H9 (cell line): ENCODE data around the gene AIG1. TPM values are rescaled to one million over a fixed set of nuclear protein-coding genes. Genes with fewer than 3 reads are reported as not detected.
"Not testable (repeated sequence)": the region's sequence is repeated elsewhere in the genome, so short reads cannot be mapped to it uniquely, and the experiment has no call there.

Source experiments
- DNase-seq: peaks from one replicate; pipeline ENCODE4 v3.0.0-alpha.2; 2017
- H2AFZ ChIP-seq: one replicate; pipeline ENCODE4 v1.6.1; 2013; ENCODE audit warnings: mild to moderate bottlenecking, low read length, control low read depth, moderate library complexity
- H2AK5ac ChIP-seq: 2 replicates; pipeline ENCODE4 v1.6.1; 2013; ENCODE audit warnings: low read length, control low read depth, mixed read lengths; ENCODE audit not compliant: insufficient read length
- H2BK120ac ChIP-seq: one replicate; pipeline ENCODE4 v1.6.1; 2013; ENCODE audit warnings: low read depth, mild to moderate bottlenecking, low read length, control low read depth, inconsistent platforms; ENCODE audit not compliant: poor library complexity, severe bottlenecking
- H2BK12ac ChIP-seq: 2 replicates; pipeline ENCODE4 v1.6.1; 2013; ENCODE audit warnings: low read length, control low read depth, mixed read lengths, low read depth; ENCODE audit not compliant: insufficient read length
- H2BK15ac ChIP-seq: 2 replicates; pipeline ENCODE4 v1.6.1; 2013; ENCODE audit warnings: low read depth, low read length, control low read depth
- H2BK20ac ChIP-seq: one replicate; pipeline ENCODE4 v1.6.1; 2013; ENCODE audit warnings: low read depth, mild to moderate bottlenecking, low read length, control low read depth, inconsistent platforms; ENCODE audit not compliant: poor library complexity, severe bottlenecking
- H2BK5ac ChIP-seq: 2 replicates; pipeline ENCODE4 v1.6.1; 2013; ENCODE audit warnings: low read length, control low read depth, mixed read lengths; ENCODE audit not compliant: insufficient read length
- H3K14ac ChIP-seq: 2 replicates; pipeline ENCODE4 v1.6.1; 2013; ENCODE audit warnings: low read length, control low read depth; ENCODE audit not compliant: insufficient read depth
- H3K18ac ChIP-seq: 2 replicates; pipeline ENCODE4 v1.6.1; 2013; ENCODE audit warnings: low read depth, mild to moderate bottlenecking, mixed read lengths, low read length, control low read depth; ENCODE audit not compliant: insufficient read length
- H3K23ac ChIP-seq: 2 replicates; pipeline ENCODE4 v1.6.1; 2013; ENCODE audit warnings: low read length, control low read depth, mixed read lengths, low read depth; ENCODE audit not compliant: insufficient read length
- H3K23me2 ChIP-seq: 2 replicates; pipeline ENCODE4 v1.6.1; 2013; ENCODE audit warnings: low read depth, mild to moderate bottlenecking, mixed read lengths, low read length, control low read depth; ENCODE audit not compliant: insufficient read length, poor library complexity, severe bottlenecking
- H3K27ac ChIP-seq: 2 replicates; pipeline ENCODE4 v1.5.1; 2013; ENCODE audit warnings: low read length, control low read depth, mixed read lengths, low read depth; ENCODE audit not compliant: insufficient read length
- H3K27me3 ChIP-seq: 2 replicates; pipeline ENCODE4 v1.6.1; 2013; ENCODE audit warnings: low read length, control low read depth, inconsistent platforms; ENCODE audit not compliant: insufficient read depth
- H3K4ac ChIP-seq: 2 replicates; pipeline ENCODE4 v1.6.1; 2013; ENCODE audit warnings: low read depth, mild to moderate bottlenecking, control low read depth, inconsistent platforms, low read length, moderate library complexity
- H3K4me1 ChIP-seq: 2 replicates; pipeline ENCODE4 v1.6.1; 2013; ENCODE audit warnings: low read length, control low read depth, inconsistent platforms; ENCODE audit not compliant: insufficient read depth
- H3K4me2 ChIP-seq: 2 replicates; pipeline ENCODE4 v1.6.1; 2013; ENCODE audit warnings: low read length, control low read depth, mixed read lengths; ENCODE audit not compliant: insufficient read length, insufficient read depth
- H3K56ac ChIP-seq: 2 replicates; pipeline ENCODE4 v1.6.1; 2013; ENCODE audit warnings: low read depth, mild to moderate bottlenecking, mixed read lengths, low read length, control low read depth; ENCODE audit not compliant: insufficient read length
- H3K79me1 ChIP-seq: 2 replicates; pipeline ENCODE4 v1.6.1; 2013; ENCODE audit warnings: low read depth, mild to moderate bottlenecking, moderate library complexity, low read length, control low read depth, inconsistent platforms; ENCODE audit not compliant: insufficient read depth, poor library complexity, severe bottlenecking
- H3K79me2 ChIP-seq: 2 replicates; pipeline ENCODE4 v1.6.1; 2013; ENCODE audit warnings: low read length, control low read depth, inconsistent platforms; ENCODE audit not compliant: insufficient read depth
- H3K9ac ChIP-seq: 2 replicates; pipeline ENCODE4 v1.6.1; 2013; ENCODE audit warnings: low read length, control low read depth, mixed read lengths; ENCODE audit not compliant: insufficient read length; ENCODE audit errors: extremely low read depth
- H3K9me3 ChIP-seq: one replicate; pipeline ENCODE4 v1.6.1; 2013; ENCODE audit warnings: low read depth, low read length, inconsistent platforms; ENCODE audit not compliant: control insufficient read depth
- H3T11ph ChIP-seq: one replicate; pipeline ENCODE4 v1.6.1; 2013; ENCODE audit warnings: mild to moderate bottlenecking, low read length, control low read depth, inconsistent platforms
- H4K20me1 ChIP-seq: one replicate; pipeline ENCODE4 v1.6.1; 2013; ENCODE audit not compliant: control insufficient read depth, insufficient read length, insufficient read depth
- H4K5ac ChIP-seq: 2 replicates; pipeline ENCODE4 v1.6.1; 2013; ENCODE audit warnings: low read depth, mild to moderate bottlenecking, mixed read lengths, low read length, control low read depth; ENCODE audit not compliant: insufficient read length
- H4K8ac ChIP-seq: replicated peaks from 2 replicates; pipeline ENCODE4 v1.6.1; 2013; ENCODE audit warnings: low read length, control low read depth, mixed read lengths, low read depth; ENCODE audit not compliant: insufficient read length
- H4K91ac ChIP-seq: 2 replicates; pipeline ENCODE4 v1.6.1; 2013; ENCODE audit warnings: low read depth, mild to moderate bottlenecking, moderate library complexity, mixed read lengths, low read length, control low read depth; ENCODE audit not compliant: insufficient read length
- H3K27ac Mint-ChIP-seq, 3 experiments: 2 replicates in 2 of 3; 3 replicates in 1 of 3; pipeline ENCODE4 v1.8.0; 2020 to 2021; ENCODE audit warnings: mixed read lengths in 3 of 3, mild to moderate bottlenecking in 1 of 3, moderate library complexity in 1 of 3
- H3K27me3 Mint-ChIP-seq: 2 replicates; pipeline ENCODE4 v1.8.0; 2021; ENCODE audit warnings: low read depth, mild to moderate bottlenecking, moderate library complexity, mixed read lengths
- H3K36me3 Mint-ChIP-seq, 3 experiments: 2 replicates in 2 of 3; 3 replicates in 1 of 3; pipeline ENCODE4 v1.8.0; 2020 to 2021; ENCODE audit warnings: low read depth in 3 of 3, mixed read lengths in 3 of 3; ENCODE audit not compliant: insufficient read depth in 1 of 3
- H3K4me1 Mint-ChIP-seq, 2 experiments: 2 replicates each; pipeline ENCODE4 v1.8.0; 2020; ENCODE audit warnings: mixed read lengths in 2 of 2
- H3K4me3 Mint-ChIP-seq, 2 experiments: 2 replicates in 1 of 2; 3 replicates in 1 of 2; pipeline ENCODE4 v1.8.0; 2020 to 2021; ENCODE audit warnings: mild to moderate bottlenecking in 2 of 2, mixed read lengths in 2 of 2, moderate library complexity in 1 of 2
- H3K9me3 Mint-ChIP-seq, 2 experiments: 2 replicates in 1 of 2; 3 replicates in 1 of 2; pipeline ENCODE4 v1.8.0; 2020; ENCODE audit warnings: mild to moderate bottlenecking in 2 of 2, mixed read lengths in 2 of 2, moderate library complexity in 1 of 2
- CTCF ChIP-seq: fragments of 200-600 bp; sonication (generic); conservative IDR thresholded peaks from 3 replicates; pipeline ENCODE4 v1.8.0; 2021; ENCODE audit warnings: antibody characterized with exemption, mild to moderate bottlenecking
- WGBS: extraction: QIAGEN DNeasy Blood & Tissue Kit; methylation state at CpG from one replicate; pipeline ENCODE4 v1.1.7; 2013; ENCODE audit warnings: missing lambda C conversion rate, low lambda C conversion rate, mixed read lengths; ENCODE audit not compliant: insufficient read length; ENCODE audit errors: extremely low coverage; 5-methylcytosine and 5-hydroxymethylcytosine counted together
- total RNA-seq: library from RNA; stranded (reverse); gene quantifications from 2 replicates; pipeline ENCODE4 v1.2.1, GENCODE V29; 2021

Gene AIG1
- total RNA-seq, 1 experiment from 2014 or later = 44.6 TPM

- no peaks in the 10 kb centered on the region for H3K27me3 Mint-ChIP-seq
- Histone ChIP-seq H4K8ac (no peak overlapping the region), H4K5ac (no peak overlapping the region)
Observed at GRCh38 chr6:143040018-143040417, 20.7 kb upstream of the AIG1 start.

GRCh38 chr6:143044345-143044744, 16.3 kb upstream of the AIG1 start:
- not testable (repeated sequence) for DNase-seq, H4K8ac ChIP-seq, H2AFZ ChIP-seq, H3K4ac ChIP-seq, H4K91ac ChIP-seq, H2BK20ac ChIP-seq, H3K27me3 ChIP-seq, H3K79me2 ChIP-seq, H3K56ac ChIP-seq, H3K23ac ChIP-seq, H2AK5ac ChIP-seq, H2BK120ac ChIP-seq, H4K5ac ChIP-seq, H3K14ac ChIP-seq, H3K4me3 Mint-ChIP-seq, H3K4me1 ChIP-seq, H2BK12ac ChIP-seq, H3T11ph ChIP-seq, H3K9ac ChIP-seq, H3K18ac ChIP-seq, H3K27ac Mint-ChIP-seq, H3K4me2 ChIP-seq, H2BK15ac ChIP-seq, H3K23me2 ChIP-seq, H3K27ac ChIP-seq, H2BK5ac ChIP-seq, H3K4me1 Mint-ChIP-seq, H3K9me3 ChIP-seq, H3K79me1 ChIP-seq, H3K27me3 Mint-ChIP-seq, H4K20me1 ChIP-seq
- WGBS = no CpG with 5 or more reads among the region's 4 CpGs
- Mint-ChIP-seq H3K36me3 (peaks cover 0 to 13% (median 0%) of the 10 kb centered on the region in 3 experiments; a peak in 4 of 7 replicates), H3K9me3 (peaks cover 10% of the 10 kb centered on the region in 2 experiments)

More at GRCh38 chr6:143040018-143040417, 20.7 kb upstream of the AIG1 start:
- Mint-ChIP-seq H3K36me3 (no peaks in the 10 kb centered on the region; a peak in 1 of 7 replicates), H3K9me3 (peaks cover 0 to 3% of the 10 kb centered on the region in 2 experiments; a peak in 2 of 5 replicates), H3K4me1 (0 out of 4 replicates have a peak, but pooled peaks cover 0 to 3% of the 10 kb centered on the region in 2 experiments), H3K27ac (no peak overlapping the region), H3K4me3 (no peak overlapping the region)
- Histone ChIP-seq H2BK15ac (no peak overlapping the region), H3K27me3 (no peaks in the 10 kb centered on the region), H4K20me1 (no peaks in the 10 kb centered on the region), H3K4me1 (no peaks in the 10 kb centered on the region), H3K79me1 (no peaks in the 10 kb centered on the region), H2BK5ac (no peak overlapping the region), H3K56ac (no peak overlapping the region), H2AK5ac (no peak overlapping the region), H3K18ac (no peak overlapping the region), H3K4me2 (no peak overlapping the region), H3K23me2 (no peaks in the 10 kb centered on the region), H2AFZ (no peak overlapping the region), H3K23ac (no peak overlapping the region), H3K27ac (no peak overlapping the region), H3T11ph (no peak overlapping the region), H3K79me2 (no peaks in the 10 kb centered on the region), H4K91ac (no peak overlapping the region), H3K9ac (no peak overlapping the region), H3K9me3 (no peaks in the 10 kb centered on the region), H2BK20ac (no peak overlapping the region), H3K4ac (no peak overlapping the region), H2BK12ac (no peak overlapping the region), H2BK120ac (no peak overlapping the region), H3K14ac (no peak overlapping the region)
- no peak for DNase-seq
- WGBS = no CpG with 5 or more reads among the region's 2 CpGs
- TF ChIP-seq CTCF = no peak
